Stimulated activated CD4-positive, alpha-beta T cell treated with anti-CD3 and anti-CD28 coated beads, Interleukin-15, amount 100 ng/mL, for 1 hour (primary cell): ENCODE results near the gene IL1R1.
"Not testable (repeated sequence)": the region's sequence is repeated elsewhere in the genome, so short reads cannot be mapped to it uniquely, and the experiment has no call there.

Experiments used
- DNase-seq, 2 donors: peaks; one replicate each; pipeline ENCODE4 v3.0.0-alpha.2; 2020; ENCODE audit warnings: low read depth in 1 of 2, low spot score in 1 of 2

Gene IL1R1

DNA sequence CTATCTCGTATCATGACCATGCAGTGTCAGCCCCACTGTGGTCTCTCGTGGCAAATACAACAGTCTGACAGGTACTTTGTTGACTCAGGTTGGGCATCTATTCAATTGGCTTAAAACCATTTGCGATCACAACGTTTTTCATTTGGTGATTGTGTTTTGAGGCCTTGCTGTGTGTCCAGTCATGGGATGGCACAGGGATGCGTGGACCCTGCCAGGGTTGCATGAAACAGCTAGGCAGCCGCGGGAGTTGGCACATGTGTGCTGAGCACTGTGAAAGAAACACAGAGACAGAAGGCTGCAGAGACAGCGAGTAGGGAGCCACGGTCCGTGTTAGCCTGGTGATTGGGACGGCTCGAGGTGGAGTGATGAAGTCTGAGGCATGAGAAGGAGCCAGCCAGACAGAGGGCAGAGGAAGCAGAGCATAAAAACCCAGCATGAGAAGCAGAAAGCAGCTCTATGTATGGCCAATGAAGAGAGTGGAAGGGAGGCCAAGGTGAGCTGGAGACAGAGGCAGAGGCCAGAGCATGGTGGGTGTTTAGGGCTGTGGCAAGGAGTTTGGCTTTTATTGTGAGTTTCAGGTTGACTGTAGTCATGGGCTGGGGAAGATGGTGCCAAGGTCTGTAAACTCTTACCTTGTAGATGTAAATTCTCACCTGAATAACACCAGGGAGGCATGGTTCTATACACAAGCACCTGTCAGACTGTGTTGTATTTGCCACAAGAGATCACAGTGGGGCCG is 31.8 kb upstream of the IL1R1 start:
- no peak for DNase-seq

DNA sequence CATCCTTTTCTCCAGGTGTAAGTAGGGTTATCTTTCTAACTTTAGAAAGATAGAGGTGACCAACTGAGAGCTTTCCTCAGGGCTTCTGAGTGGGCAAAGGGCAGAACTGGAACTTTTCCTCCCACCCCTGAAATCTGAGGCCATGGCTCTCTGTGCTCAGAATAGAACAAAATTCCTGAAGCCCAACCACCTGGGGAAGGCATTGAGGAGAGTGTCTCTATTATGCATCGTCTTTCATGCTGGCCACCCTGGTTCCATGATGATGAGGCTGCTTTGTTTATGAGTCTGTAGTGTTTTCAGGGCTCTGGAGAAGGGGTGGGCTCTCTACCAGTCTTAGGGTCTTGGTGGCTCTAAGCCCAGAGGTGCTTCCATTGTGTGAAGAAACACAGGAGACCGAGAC is 30.7 kb upstream of the IL1R1 start:
- DNase-seq, result no peak

DNA sequence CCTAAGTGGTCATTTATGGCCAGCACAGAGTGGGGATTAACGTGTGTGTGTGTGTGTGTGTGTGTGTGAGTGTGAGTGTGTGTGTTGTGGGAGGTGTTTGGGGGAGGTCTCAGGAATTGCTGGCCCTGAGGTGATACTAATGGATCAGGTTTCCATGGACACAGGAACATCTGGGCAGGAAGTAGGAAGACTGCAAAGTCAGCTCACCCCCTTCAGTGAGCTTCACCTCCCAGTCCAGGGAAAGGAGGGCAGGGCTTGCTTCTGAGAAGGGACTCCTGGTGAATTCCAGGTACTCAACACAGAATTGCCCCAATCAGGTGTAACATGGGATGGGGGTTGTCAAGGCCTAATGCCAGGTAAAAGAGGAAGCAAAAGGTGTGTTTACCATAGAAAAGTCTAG is 30.3 kb upstream of the IL1R1 start:
- no peak for DNase-seq

DNA sequence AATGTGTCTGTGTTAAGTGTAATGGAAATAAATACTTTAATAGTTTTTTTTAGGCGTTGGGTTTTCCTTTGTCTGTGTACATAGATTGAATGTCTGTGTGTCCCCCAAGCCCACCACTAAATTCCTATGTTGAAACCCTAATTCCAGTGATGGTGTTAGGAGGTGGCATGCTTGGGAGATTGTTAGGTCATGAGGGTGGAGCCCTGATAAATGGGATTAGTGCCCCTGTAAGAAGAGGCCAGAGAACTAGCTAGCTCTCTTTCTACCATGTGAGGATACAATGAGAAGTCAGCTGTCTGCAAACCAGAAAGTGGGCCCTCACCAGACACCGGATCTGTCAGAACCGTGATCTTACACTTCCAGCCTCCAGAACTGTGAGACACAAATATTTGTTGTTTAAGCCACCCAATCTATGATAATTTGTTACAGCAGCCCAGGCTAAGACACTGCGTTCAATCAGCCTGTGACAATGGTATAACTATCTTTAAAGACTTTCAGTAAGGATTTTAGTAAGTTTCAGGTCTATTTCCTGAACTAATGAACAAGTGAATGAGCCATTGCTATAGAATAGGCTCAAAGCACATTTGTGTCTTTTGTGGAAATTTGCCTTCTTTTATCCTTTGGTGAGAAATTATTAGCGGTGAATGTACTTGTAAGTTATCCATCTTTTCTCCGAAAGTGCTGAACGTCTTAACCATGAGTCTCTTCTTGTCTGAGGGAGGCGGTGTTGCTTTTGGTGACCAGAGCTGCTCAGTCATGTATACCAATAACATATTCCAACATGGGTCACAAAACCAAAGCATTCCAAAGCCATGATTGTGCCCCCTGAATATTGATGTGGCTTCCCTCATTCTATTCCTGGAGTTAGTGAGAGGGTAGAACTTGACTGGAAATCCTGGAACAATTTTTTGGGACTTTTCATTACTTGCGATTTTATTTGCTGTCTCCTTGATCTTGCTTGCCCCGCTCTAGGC is 29.6 kb upstream of the IL1R1 start:
- no peak for DNase-seq

DNA sequence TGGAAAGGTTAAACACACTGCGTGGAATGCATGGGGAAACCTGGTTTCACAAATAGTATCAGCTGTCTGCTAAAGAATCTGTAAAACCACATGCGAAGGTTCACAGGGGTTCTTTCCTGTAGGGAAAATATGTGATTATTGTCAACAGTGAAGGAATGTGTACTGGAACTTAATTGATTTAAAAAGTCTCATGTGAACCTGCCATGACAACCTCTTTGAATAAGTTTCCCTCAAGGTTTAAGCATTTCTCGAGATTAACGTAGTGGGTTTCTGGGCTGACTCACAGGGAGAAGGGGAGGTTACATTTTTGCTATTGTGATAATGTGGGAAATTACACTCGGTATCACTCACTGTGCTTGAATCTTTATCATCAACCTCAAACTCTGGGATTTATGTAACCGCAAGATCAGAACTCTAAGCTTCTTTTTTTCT is 28.2 kb upstream of the IL1R1 start:
- no peak for DNase-seq

DNA sequence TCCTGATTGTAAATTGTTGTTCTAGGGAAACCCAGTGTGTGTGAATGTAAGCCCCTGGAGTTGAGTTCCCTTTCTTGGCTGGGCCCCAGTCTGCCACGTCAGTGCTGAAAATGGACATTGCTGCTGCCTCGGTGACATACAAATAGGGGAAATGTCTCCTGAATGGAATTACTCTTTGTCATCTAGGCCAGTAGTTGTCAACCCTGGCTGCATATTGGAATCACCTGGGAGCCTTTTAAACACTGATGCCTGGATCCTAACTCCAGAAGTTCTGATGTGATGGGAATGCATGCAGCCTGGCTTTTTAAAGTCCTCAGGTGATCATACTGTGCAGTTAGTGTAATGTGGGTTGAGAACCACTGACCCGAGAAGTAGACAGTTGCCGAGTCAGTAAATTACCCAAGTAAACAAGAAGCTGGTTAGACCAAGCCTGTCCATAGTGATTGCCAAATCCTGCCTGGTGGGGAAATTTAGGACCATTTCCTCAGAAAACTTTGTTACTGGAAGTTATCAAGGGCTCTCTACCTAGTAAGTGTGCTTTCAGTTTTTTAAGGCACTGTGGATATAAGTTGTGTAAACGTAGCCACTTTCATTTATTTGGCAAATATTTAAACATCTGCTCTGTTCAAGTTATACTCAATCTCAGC is 27.6 kb upstream of the IL1R1 start:
- no peak for DNase-seq

DNA sequence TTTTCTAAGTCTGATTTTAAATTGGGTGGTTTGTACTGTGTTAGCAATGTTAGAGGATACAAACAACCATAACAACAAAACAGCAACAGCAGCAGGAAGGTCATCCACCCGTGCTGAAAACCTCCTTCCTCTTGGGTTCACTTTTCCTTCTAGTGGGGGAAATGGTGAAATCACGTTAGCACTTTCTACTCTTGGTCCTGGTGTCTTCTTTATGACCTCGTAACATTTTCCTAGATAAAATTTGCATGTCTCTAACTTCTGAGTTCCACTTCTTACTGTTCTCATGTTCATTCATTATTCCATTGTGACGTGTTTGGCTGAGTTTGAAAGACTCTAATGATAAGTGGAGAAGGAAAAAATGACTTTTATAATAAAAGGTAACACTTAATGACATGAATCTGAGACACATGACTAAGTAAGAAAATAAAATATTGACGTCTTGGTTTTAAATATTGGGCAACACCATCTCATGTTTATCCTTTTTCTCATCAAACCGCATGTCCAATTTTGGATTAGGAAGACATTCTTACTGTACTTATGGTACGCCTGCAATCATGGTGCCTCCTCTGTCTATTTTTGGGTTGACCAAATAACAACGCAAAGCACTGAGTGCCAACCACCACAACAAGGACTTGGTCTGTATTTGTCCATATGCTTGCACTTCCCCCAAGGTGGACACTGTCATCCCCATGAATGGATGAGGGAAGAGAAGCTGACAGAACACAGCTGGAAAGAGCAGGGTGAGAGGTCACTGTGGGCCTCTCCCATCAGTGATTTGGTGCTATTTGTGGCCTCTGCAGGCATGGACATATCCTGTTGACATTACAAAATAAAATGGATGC is 25.7 kb upstream of the IL1R1 start:
- no peak for DNase-seq

DNA sequence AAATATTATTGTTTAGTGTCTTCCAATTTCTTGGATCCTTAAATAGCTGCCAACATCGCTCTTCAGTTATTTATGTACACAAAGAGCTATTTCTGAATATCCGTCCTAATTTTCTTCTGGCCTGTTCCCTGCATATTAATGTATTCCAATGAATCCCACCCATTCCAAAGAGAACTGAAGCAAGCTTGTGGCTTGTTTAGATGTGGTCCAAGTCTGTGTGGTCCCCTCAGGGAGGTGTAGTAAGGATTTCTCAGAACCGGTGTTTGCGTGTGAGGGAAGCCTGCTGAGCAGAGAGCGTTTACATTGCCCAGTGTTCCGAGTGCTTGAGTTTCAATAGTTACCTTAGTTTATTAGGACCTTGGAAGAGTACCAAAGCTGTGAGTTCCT is 25.1 kb upstream of the IL1R1 start:
- DNase-seq, result no peak

DNA sequence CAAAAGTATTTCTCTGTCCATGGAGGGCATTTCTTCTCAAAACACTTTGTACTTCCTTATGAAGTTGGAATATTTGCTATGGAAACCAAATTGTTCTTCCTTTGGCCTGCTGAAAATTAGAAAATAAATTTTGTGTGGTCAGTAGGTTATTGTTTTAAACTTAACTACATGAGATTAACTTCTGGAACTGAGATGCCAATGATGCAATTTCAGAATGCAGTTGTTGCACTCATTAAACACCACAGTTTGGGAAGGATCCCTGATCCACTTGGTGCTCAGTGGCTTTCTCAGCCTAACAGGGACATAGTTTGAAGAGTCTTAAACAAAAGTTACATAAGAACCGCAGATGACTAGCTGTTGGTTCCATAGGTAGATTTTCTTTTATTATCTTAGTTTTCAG is 23.3 kb upstream of the IL1R1 start:
- no peak for DNase-seq

DNA sequence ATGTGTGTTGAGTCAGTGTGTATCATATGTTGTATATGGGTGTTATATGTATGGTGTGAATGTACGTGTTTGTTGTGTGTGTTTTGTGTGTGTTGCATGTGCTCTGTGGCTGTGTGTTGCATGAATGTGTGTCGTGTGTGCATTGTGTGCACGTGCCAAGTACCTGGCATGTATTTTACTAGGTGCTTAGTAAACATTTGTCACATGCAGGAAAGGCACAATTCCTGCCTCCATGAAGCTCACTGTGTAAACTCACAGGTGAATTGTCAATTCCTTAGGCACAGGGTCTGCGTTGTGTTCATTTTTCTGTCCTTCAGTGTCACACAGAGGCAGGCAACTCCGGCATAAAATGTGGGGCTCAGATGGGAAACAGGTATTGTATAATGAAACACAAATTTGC is 22.3 kb upstream of the IL1R1 start:
- DNase-seq, result no peak

DNA sequence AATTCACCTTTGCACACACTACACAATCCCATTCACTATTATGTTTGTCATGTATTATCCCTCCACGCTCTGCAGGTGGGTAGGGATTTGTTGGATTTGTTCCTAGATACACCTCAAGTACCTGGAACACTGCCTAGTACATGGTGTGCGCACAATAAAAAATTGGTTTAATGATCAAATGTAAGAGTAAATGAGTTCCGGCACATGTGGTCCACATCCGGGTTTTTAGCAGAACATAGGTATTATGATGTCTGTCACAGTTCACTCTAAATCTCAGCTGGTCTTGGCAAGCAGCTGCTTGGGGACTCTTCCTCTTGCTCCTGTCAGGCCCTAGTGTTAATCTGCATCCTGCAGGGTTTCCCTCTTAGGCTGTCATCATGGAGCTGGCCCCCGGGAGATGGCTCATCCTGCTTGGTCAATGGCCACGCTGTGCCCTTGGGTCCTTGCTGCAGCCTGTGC is 21.8 kb upstream of the IL1R1 start:
- no peak for DNase-seq

DNA sequence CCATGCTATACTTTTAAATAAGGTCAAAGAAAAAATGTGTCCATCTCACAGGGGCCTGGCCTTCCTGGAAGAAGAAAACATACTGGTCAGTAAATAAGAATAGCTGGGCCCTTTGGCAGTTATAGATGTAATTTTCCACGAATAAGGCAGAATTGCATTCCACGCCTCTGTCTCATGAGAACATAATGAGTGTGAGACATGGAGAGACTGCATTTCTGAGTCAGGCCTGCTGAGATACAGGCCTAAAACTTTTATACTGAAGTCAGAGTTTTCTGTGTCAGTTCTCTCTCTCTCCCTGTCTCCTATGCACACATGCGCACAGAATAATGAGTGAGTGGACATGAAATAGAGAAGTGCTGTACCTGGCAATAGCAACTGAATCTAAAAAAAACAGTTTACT is 20.4 kb upstream of the IL1R1 start:
- no peak for DNase-seq

DNA sequence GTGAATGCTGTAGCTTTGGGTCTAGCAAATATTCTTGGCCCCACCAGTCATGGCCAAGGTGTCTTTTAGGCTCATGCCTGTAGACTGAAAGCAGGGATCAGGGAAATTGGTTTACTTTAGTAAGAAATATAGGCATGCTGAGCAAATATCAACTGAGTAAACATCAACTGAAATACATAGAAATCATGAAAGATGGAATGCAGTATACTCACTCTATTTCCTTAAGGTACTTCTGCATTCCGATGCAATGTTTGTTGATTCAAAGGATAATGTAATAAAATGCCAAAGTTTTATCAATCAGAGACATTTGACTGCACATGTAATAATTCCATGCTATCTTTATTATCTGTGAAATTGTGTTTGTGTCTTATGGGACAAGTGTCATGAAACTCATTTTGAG is 19.6 kb upstream of the IL1R1 start:
- DNase-seq, result no peak

DNA sequence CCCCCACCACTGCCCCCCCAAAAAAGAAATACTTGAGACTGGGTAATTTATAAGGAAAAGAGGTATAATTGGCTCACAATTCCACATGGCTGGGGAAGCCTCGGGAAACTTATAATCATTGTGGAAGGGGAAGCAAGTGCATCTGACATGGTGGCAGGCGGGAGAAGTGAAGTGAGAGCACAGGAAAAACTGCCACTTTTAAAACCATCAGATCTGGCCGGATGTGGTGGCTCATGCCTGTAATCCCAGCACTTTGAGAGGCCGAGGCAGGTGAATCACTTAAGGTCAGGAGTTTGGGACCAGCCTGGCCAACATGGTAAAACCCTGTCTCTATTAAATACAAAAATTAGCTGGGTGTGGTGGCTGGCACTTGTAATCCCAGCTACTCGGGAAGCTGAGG is 18.1 kb upstream of the IL1R1 start:
- not testable (repeated sequence) for DNase-seq

DNA sequence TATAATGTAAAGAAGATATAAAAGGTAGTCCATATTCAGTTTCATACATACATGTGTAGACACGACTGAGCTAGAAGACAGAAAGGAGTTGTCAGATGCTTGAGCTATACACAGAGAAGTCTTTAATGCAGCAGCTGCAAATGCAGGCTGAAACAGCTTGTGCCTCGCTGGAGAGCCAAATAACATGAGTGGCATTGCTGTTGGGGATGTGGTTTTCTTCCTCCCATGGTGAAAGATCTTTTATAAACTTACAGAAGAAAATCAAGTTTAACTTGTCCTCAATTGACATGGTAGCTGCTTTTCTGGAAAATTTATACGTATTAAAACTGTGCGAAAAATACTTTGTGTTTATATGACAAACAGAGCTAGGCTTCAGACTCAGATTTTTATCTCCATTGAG is 16.4 kb upstream of the IL1R1 start:
- DNase-seq, result no peak

DNA sequence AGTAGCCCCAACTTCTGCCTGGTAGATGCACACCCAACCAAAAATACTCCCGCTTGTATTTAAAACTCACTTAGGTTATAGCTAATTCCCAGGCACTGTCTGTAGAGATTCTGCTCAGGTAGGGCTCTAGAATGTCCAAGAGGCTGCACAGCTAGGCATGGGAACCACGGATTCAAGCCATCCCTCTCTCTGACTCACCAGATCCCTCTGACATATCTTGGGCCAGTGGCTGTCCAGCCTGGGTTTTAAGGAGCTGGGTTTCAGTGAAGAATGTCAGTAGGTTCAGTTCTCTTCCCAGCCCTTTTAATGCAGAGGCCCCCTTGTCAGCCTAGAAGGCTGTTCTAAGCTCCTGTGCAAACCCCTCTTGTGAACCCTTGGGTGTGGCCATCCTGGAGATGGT is 15.9 kb upstream of the IL1R1 start:
- DNase-seq, result no peak

DNA sequence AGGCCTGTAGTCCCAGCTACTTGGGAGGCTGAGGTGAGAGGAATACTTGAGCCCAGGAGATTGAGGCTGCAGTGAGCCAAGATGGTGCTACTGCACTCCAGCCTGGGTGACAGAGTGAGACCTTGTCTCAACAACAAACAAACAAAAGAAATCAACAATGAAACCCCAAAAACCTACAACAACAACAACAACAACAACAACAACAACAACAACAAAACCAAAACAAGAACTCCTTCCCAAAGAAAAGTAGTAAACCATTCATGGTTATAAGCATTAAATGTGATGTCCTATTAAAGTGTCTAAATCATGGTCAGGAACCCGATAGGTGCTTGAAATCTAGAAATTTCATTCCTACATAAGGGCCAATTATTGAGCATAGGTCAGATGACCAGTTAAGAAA is 13.5 kb upstream of the IL1R1 start:
- no peak for DNase-seq

DNA sequence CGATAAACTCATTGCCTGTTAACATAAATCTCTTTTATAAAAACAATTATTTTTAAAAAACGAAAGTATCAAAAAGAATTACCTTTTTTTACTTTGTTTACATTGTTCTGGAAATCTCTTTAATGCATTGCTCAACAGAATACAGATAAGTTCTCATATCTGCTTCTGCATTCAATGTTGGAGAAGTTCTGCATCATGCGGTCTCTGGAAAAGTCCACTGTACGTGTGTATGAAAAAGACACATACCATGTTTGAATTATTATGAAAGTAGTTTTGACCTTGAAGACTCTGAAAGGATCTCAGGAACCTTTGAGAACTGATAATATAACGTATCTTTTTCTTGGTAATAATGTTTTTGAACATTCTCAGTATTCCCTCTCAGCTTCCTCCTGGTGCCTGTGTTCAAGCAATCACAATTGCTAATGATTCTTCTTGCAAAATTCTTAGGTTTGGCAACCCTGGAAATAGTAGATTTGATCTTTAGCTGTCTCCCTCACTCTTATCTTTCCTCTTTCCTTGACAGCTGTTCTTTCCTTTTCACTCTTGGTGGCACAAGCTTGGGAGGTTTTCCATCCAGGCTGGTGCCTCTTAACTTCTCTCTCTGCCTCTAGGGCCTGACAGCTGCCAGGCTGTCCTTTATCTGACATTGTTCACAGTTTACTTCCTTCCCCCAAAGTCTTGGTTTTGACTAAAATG is 12.4 kb upstream of the IL1R1 start:
- no peak for DNase-seq

DNA sequence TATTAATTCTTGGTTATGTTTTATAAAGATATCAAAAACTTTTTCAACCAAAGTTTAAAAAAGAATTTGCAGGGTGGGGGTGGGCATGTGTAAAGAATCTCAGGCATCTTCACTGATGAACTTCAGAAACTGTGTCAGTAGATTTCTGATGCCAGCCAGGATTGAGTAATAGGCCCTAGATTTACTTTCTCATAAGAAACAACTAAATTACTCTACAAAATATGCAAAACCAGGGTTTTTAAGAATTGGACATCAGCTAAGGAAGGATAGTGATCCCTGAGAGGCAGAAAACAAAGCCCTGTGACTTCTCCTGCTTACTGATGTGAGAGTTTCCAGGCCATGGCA is 11.9 kb upstream of the IL1R1 start:
- no peak for DNase-seq

DNA sequence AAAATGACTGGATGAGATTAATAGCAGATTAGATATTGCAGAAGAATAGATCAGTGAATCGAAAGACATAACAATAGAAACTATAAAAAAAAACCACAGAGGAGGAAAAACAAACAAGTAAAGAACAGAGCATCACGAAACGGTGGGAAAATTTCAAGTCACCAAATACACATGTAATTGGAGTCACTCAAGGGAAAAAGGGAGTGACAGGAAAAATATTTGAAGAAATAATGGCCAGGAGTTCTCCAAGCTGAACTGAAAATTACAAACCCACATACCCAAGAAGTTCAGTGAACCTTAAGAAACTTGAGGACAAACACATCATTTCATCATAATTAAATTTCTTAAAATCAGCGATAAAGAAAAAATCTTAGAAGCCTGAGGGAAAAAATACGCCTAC is 11.0 kb upstream of the IL1R1 start:
- DNase-seq, result no peak
